GM23338 (cell line): ENCODE measurements around the gene TMEM131L. TPM values are rescaled to one million over a fixed set of nuclear protein-coding genes. Genes with fewer than 3 reads are reported as not detected.

Experiments
- ATAC-seq: fragments of 200-7000 bp; cut with Tn5 transposase; 3 replicates; pipeline ENCODE4 v1.9.1; 2020
- DNase-seq: peaks from one replicate; pipeline ENCODE4 v3.0.0-alpha.2; 2015; ENCODE audit warnings: low spot score
- H2AFZ ChIP-seq: fragments of 200-600 bp; sonication (generic); 2 replicates; pipeline ENCODE4 v1.8.0; 2016; ENCODE audit warnings: antibody characterized with exemption, mild to moderate bottlenecking, moderate library complexity
- H3F3A ChIP-seq: fragments of 200-600 bp; sonication (generic); replicated peaks from 2 replicates; pipeline ENCODE4 v1.8.0; 2017; ENCODE audit warnings: antibody characterized with exemption, mixed run types, low read depth
- H3K27ac ChIP-seq: fragments of 200-600 bp; sonication (generic); 2 replicates; pipeline ENCODE4 v1.6.1; 2016; ENCODE audit warnings: low read depth
- H3K27me3 ChIP-seq: fragments of 200-600 bp; sonication (generic); 2 replicates; pipeline ENCODE4 v1.8.0; 2016; ENCODE audit warnings: mild to moderate bottlenecking, mixed run types, moderate library complexity; ENCODE audit not compliant: insufficient read depth
- H3K36me3 ChIP-seq: fragments of 200-600 bp; sonication (generic); 2 replicates; pipeline ENCODE4 v1.8.0; 2016; ENCODE audit warnings: mild to moderate bottlenecking; ENCODE audit not compliant: insufficient read depth
- H3K4me1 ChIP-seq: fragments of 200-600 bp; sonication (generic); 2 replicates; pipeline ENCODE4 v1.8.0; 2016; ENCODE audit warnings: mild to moderate bottlenecking, moderate library complexity; ENCODE audit not compliant: insufficient read depth
- H3K4me2 ChIP-seq: fragments of 200-600 bp; sonication (generic); 2 replicates; pipeline ENCODE4 v1.7.1; 2017; ENCODE audit warnings: mixed run types
- H3K4me3 ChIP-seq: fragments of 200-600 bp; sonication (generic); 2 replicates; pipeline ENCODE4 v1.6.1; 2016; ENCODE audit warnings: mixed run types
- H3K79me2 ChIP-seq: fragments of 200-600 bp; sonication (generic); replicated peaks from 2 replicates; pipeline ENCODE4 v1.8.0; 2017; ENCODE audit warnings: mild to moderate bottlenecking; ENCODE audit not compliant: insufficient read depth
- H3K9me2 ChIP-seq: fragments of 200-600 bp; sonication (generic); 2 replicates; pipeline ENCODE4 v1.8.0; 2017; ENCODE audit not compliant: insufficient read depth
- H4K20me1 ChIP-seq: fragments of 200-600 bp; sonication (generic); replicated peaks from 2 replicates; pipeline ENCODE4 v1.8.0; 2017; ENCODE audit warnings: mild to moderate bottlenecking; ENCODE audit not compliant: insufficient read depth
- H3K27ac Mint-ChIP-seq: 2 replicates; pipeline ENCODE4 v1.8.0; 2020; ENCODE audit warnings: inconsistent platforms, mild to moderate bottlenecking, moderate library complexity, mixed read lengths
- H3K27me3 Mint-ChIP-seq: 3 replicates; pipeline ENCODE4 v1.8.0; 2022; ENCODE audit warnings: low read depth, mild to moderate bottlenecking, moderate library complexity, mixed read lengths, inconsistent platforms; ENCODE audit not compliant: insufficient read depth, poor library complexity
- H3K36me3 Mint-ChIP-seq: 3 replicates; pipeline ENCODE4 v1.8.0; 2021; ENCODE audit warnings: low read depth, mild to moderate bottlenecking, inconsistent platforms, moderate library complexity, mixed read lengths
- H3K4me1 Mint-ChIP-seq: 3 replicates; pipeline ENCODE4 v1.8.0; 2020; ENCODE audit warnings: mild to moderate bottlenecking, inconsistent platforms, mixed read lengths
- H3K4me3 Mint-ChIP-seq: 3 replicates; pipeline ENCODE4 v1.8.0; 2021; ENCODE audit warnings: moderate library complexity, mild to moderate bottlenecking, inconsistent platforms, mixed read lengths
- H3K9me3 Mint-ChIP-seq: 3 replicates; pipeline ENCODE4 v1.8.0; 2020; ENCODE audit warnings: moderate library complexity, mild to moderate bottlenecking, inconsistent platforms, mixed read lengths
- EZH2 ChIP-seq: fragments of 200-600 bp; sonication (generic); IDR thresholded peaks from one replicate; pipeline ENCODE4 v1.8.0; 2017; ENCODE audit warnings: antibody characterized with exemption, mild to moderate bottlenecking, low read depth; ENCODE audit not compliant: unreplicated experiment
- EZH2phosphoT487 ChIP-seq: fragments of 200-600 bp; sonication (generic); IDR thresholded peaks from one replicate; pipeline ENCODE4 v1.8.1; 2018; ENCODE audit warnings: antibody characterized with exemption; ENCODE audit not compliant: unreplicated experiment
- JUNB ChIP-seq: IDR thresholded peaks from one replicate; pipeline ENCODE4 v1.6.1; 2016; ENCODE audit warnings: antibody characterized with exemption; ENCODE audit not compliant: unreplicated experiment
- NANOG ChIP-seq: IDR thresholded peaks from 2 replicates; pipeline ENCODE4 v1.6.1; 2016; ENCODE audit warnings: antibody characterized with exemption, borderline replicate concordance
- POLR2AphosphoS5 ChIP-seq: IDR thresholded peaks from 2 replicates; pipeline ENCODE4 v1.6.1; 2016; ENCODE audit warnings: antibody characterized with exemption, low read depth
- STAT1 ChIP-seq: IDR thresholded peaks from one replicate; pipeline ENCODE4 v1.6.1; 2016; ENCODE audit warnings: antibody characterized with exemption; ENCODE audit not compliant: unreplicated experiment
- ZNF114 ChIP-seq: fragments of 250-450 bp; sonication (Bioruptor Pico); IDR thresholded peaks from 2 replicates; pipeline ENCODE4 v1.5.0; 2020; ENCODE audit warnings: mild to moderate bottlenecking, moderate library complexity
- polyA plus RNA-seq: library from polyadenylated mRNA; unstranded; fragments of >200 nt; fragmentation: Nextera tagmentation; extraction: Ambion mirVana; gene quantifications from 2 replicates; pipeline ENCODE4 v1.2.1, GENCODE V29; 2016
- total RNA-seq: library from RNA; depleted of rRNA; stranded (reverse); fragments of >200 nt; shearing (Covaris generic); gene quantifications from 2 replicates; pipeline ENCODE4 v1.2.3, GENCODE V29; 2014
- TF ChIP-seq, protein P1 (sequence below): fragments of 250-450 bp; sonication (Bioruptor Pico); IDR thresholded peaks from 2 replicates; pipeline ENCODE4 v1.5.0; 2020; ENCODE audit warnings: mild to moderate bottlenecking, moderate library complexity
- TF ChIP-seq, protein P2 (sequence below): IDR thresholded peaks from 2 replicates; pipeline ENCODE4 v1.6.1; 2016; ENCODE audit warnings: antibody characterized with exemption

Gene TMEM131L
- total and polyA plus RNA-seq, 2 experiments from 2014 or later = 11.1 to 32.2 TPM

DNA sequence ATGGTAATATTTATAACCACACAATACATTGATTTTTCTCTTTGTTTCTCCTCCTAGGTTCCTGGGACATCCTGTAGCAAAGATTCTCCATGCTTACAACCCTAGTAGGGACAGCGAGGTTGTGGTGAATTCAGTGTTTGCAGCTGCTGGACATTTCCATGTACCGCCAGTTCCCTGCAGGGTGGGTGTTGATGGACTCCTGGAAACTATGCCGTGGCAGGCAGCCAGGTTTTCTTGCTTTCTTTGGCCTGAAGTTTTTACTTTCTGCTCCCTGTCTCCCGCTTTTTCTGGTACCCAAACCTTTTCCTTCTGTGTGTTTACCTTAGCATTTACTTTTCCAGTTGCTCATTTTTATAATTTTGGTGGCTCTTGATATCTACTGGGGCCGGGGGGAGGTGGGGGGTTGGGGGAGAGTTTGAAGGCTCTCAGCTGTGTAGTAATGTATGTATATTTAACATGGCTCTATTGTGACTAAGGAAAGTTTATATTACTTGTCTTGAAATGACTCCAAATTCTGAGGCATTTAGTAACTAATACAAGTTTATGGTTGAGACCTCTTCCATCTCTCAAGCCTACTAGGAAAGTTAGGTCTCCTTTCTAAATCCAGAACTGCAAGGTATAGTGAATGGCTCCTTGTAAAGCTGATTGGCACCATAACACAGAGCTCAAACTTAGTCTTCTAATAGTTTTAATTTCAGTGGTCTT lies 89.7 kb downstream of the TMEM131L start:
- ATAC-seq = no peak
- no peak overlapping the region for H3K4me3 ChIP-seq
- no peaks in the 10 kb centered on the region for H3F3A ChIP-seq
- H3K79me2 ChIP-seq = no peaks in the 10 kb centered on the region
- H3K9me3 Mint-ChIP-seq = no peaks in the 10 kb centered on the region
- peaks cover 21% of the 10 kb centered on the region for H3K36me3 Mint-ChIP-seq
- H3K4me1 Mint-ChIP-seq = peaks cover 9% of the 10 kb centered on the region; the same call in 2 of the 3 replicates
- no peak for DNase-seq
- H3K27me3 Mint-ChIP-seq = no peaks in the 10 kb centered on the region
- no peak overlapping the region for H3K4me3 Mint-ChIP-seq
- TF ChIP-seq EZH2 (no peak), POLR2AphosphoS5 (no peak), NANOG (no peak), EZH2phosphoT487 (no peak)
- TF ChIP-seq, protein P1, sequence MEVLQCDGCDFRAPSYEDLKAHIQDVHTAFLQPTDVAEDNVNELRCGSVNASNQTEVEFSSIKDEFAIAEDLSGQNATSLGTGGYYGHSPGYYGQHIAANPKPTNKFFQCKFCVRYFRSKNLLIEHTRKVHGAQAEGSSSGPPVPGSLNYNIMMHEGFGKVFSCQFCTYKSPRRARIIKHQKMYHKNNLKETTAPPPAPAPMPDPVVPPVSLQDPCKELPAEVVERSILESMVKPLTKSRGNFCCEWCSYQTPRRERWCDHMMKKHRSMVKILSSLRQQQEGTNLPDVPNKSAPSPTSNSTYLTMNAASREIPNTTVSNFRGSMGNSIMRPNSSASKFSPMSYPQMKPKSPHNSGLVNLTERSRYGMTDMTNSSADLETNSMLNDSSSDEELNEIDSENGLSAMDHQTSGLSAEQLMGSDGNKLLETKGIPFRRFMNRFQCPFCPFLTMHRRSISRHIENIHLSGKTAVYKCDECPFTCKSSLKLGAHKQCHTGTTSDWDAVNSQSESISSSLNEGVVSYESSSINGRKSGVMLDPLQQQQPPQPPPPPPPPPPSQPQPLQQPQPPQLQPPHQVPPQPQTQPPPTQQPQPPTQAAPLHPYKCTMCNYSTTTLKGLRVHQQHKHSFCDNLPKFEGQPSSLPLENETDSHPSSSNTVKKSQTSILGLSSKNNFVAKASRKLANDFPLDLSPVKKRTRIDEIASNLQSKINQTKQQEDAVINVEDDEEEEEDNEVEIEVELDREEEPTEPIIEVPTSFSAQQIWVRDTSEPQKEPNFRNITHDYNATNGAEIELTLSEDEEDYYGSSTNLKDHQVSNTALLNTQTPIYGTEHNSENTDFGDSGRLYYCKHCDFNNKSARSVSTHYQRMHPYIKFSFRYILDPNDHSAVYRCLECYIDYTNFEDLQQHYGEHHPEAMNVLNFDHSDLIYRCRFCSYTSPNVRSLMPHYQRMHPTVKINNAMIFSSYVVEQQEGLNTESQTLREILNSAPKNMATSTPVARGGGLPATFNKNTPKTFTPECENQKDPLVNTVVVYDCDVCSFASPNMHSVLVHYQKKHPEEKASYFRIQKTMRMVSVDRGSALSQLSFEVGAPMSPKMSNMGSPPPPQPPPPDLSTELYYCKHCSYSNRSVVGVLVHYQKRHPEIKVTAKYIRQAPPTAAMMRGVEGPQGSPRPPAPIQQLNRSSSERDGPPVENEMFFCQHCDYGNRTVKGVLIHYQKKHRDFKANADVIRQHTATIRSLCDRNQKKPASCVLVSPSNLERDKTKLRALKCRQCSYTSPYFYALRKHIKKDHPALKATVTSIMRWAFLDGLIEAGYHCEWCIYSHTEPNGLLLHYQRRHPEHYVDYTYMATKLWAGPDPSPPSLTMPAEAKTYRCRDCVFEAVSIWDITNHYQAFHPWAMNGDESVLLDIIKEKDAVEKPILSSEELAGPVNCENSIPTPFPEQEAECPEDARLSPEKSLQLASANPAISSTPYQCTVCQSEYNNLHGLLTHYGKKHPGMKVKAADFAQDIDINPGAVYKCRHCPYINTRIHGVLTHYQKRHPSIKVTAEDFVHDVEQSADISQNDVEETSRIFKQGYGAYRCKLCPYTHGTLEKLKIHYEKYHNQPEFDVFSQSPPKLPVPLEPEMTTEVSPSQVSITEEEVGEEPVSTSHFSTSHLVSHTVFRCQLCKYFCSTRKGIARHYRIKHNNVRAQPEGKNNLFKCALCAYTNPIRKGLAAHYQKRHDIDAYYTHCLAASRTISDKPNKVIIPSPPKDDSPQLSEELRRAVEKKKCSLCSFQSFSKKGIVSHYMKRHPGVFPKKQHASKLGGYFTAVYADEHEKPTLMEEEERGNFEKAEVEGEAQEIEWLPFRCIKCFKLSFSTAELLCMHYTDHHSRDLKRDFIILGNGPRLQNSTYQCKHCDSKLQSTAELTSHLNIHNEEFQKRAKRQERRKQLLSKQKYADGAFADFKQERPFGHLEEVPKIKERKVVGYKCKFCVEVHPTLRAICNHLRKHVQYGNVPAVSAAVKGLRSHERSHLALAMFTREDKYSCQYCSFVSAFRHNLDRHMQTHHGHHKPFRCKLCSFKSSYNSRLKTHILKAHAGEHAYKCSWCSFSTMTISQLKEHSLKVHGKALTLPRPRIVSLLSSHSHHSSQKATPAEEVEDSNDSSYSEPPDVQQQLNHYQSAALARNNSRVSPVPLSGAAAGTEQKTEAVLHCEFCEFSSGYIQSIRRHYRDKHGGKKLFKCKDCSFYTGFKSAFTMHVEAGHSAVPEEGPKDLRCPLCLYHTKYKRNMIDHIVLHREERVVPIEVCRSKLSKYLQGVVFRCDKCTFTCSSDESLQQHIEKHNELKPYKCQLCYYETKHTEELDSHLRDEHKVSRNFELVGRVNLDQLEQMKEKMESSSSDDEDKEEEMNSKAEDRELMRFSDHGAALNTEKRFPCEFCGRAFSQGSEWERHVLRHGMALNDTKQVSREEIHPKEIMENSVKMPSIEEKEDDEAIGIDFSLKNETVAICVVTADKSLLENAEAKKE (CRISPR knock-in tag) = no peak
- H4K20me1 ChIP-seq = no peaks in the 10 kb centered on the region
- H2AFZ ChIP-seq = no peak overlapping the region
- H3K27me3 ChIP-seq = no peaks in the 10 kb centered on the region
- no peaks in the 10 kb centered on the region for H3K4me1 ChIP-seq
- peaks cover 4% of the 10 kb centered on the region; the same call in 1 of the 2 replicates for H3K36me3 ChIP-seq
- no peak overlapping the region for H3K27ac ChIP-seq
- H3K27ac Mint-ChIP-seq = peak overlapping the region; percentile 84; the same call in 1 of the 2 replicates
- no peaks in the 10 kb centered on the region for H3K9me2 ChIP-seq
- no peak overlapping the region for H3K4me2 ChIP-seq

DNA sequence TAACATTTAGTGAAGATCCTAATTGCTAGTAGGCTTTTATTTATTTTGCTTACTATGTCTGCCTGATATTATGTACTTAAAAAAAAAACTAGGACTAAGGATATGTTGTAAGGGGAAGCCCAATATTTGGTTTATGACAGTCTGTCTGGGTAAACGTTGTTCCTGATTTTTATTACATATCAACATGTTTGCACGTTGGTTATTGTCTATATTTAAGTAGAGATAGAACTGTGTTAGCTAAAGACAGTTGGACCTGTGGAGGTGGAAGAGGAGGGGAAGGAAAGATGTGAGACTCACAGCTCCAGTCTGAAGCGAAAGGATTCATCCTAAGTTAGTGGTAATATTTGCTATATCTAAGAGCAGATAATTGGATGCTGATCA lies 90.3 kb downstream of the TMEM131L start:
- Histone ChIP-seq H2AFZ (no peak overlapping the region), H3K9me2 (no peaks in the 10 kb centered on the region), H4K20me1 (no peaks in the 10 kb centered on the region), H3K27ac (no peak overlapping the region), H3K4me3 (no peak overlapping the region), H3F3A (no peaks in the 10 kb centered on the region), H3K27me3 (no peaks in the 10 kb centered on the region), H3K4me1 (no peaks in the 10 kb centered on the region), H3K4me2 (no peak overlapping the region), H3K36me3 (peaks cover 9% of the 10 kb centered on the region; the same call in 1 of the 2 replicates), H3K79me2 (no peaks in the 10 kb centered on the region)
- Mint-ChIP-seq H3K4me3 (no peak overlapping the region), H3K27me3 (no peaks in the 10 kb centered on the region), H3K36me3 (peaks cover 25% of the 10 kb centered on the region), H3K4me1 (peaks cover 9% of the 10 kb centered on the region; the same call in 2 of the 3 replicates), H3K27ac (no peak overlapping the region), H3K9me3 (peaks cover under 1% of the 10 kb centered on the region; the same call in 1 of the 3 replicates)
- DNase-seq = no peak
- TF ChIP-seq JUNB (no peak), EZH2 (no peak), STAT1 (no peak), POLR2AphosphoS5 (no peak), ZNF114 (CRISPR knock-in tag) (no peak)
- TF ChIP-seq, protein P2, sequence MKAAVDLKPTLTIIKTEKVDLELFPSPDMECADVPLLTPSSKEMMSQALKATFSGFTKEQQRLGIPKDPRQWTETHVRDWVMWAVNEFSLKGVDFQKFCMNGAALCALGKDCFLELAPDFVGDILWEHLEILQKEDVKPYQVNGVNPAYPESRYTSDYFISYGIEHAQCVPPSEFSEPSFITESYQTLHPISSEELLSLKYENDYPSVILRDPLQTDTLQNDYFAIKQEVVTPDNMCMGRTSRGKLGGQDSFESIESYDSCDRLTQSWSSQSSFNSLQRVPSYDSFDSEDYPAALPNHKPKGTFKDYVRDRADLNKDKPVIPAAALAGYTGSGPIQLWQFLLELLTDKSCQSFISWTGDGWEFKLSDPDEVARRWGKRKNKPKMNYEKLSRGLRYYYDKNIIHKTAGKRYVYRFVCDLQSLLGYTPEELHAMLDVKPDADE = no peak
- ATAC-seq = no peak
